Stomach (tissue), 19 donors: ENCODE results near the gene OR4L1. TPM values are rescaled to one million over a fixed set of nuclear protein-coding genes. Genes with fewer than 3 reads are reported as not detected.

Source experiments
- DNase-seq, 2 donors: peaks; one replicate each; pipeline versions ENCODE4 v3.0.0 to v3.0.0-alpha.2; 2013 to 2019
- H3K27ac ChIP-seq, 5 donors: fragments of 200-600 bp in 4 of 5; sonication (generic) in 4 of 5; one replicate each; pipeline ENCODE4 v1.5.1; 2013 to 2019; ENCODE audit warnings: mild to moderate bottlenecking in 1 of 5, moderate library complexity in 1 of 5
- H3K27me3 ChIP-seq, 3 donors: fragments of 200-600 bp; sonication (generic); one replicate each; pipeline ENCODE4 v1.5.1; 2017 to 2019; ENCODE audit warnings: mixed run types in 1 of 3
- H3K36me3 ChIP-seq, 4 donors: fragments of 200-600 bp; sonication (generic); 1 replicate in 3 of 4; 2 replicates in 1 of 4; pipeline ENCODE4 v1.5.1; 2016 to 2019
- H3K4me1 ChIP-seq, 4 donors: fragments of 200-600 bp; sonication (generic); one replicate each; pipeline ENCODE4 v1.5.1; 2016 to 2019
- H3K4me3 ChIP-seq, 4 donors: fragments of 200-600 bp; sonication (generic) in 3 of 4; one replicate each; pipeline ENCODE4 v1.5.1; 2016 to 2019; ENCODE audit warnings: mild to moderate bottlenecking in 1 of 4
- H3K9me3 ChIP-seq, 4 donors: fragments of 200-600 bp; sonication (generic); one replicate each; pipeline ENCODE4 v1.5.1; 2016 to 2019
- CTCF ChIP-seq, 7 experiments: fragments of 450-650 bp in 4 of 7; fragments of 200-600 bp in 3 of 7; sonication (generic) in 3 of 7; IDR thresholded peaks; one replicate each; pipeline ENCODE4 v1.5.1; 2016 to 2019; ENCODE audit warnings: antibody characterized with exemption in 7 of 7, control low read depth in 2 of 7, mild to moderate bottlenecking in 1 of 7
- EP300 ChIP-seq: sonication (generic); formaldehyde crosslinking; IDR thresholded peaks from one replicate; pipeline ENCODE4 v1.6.1; 2017; ENCODE audit warnings: antibody characterized with exemption
- POLR2A ChIP-seq, 4 donors: fragments of 450-650 bp; IDR thresholded peaks; one replicate each; pipeline ENCODE4 v1.6.1; 2016; ENCODE audit warnings: antibody characterized with exemption in 4 of 4, control low read depth in 2 of 4, mild to moderate bottlenecking in 1 of 4, moderate library complexity in 1 of 4
- POLR2AphosphoS5 ChIP-seq, 3 donors: sonication (generic); formaldehyde crosslinking; IDR thresholded peaks; one replicate each; pipeline ENCODE4 v1.6.1; 2016; ENCODE audit warnings: antibody characterized with exemption in 3 of 3
- WGBS, 5 donors: extraction: QIAGEN DNeasy Blood & Tissue Kit in 3 of 5; methylation state at CpG; one replicate each; pipeline versions ENCODE4 v1.1.5 to v1.1.7; 2013 to 2018; 5-methylcytosine and 5-hydroxymethylcytosine counted together
- intact Hi-C: fragments of 100-400 bp; cut with DNase I; formaldehyde crosslinking; loops from one replicate; pipeline ENCODE4 v1.15.1; 2023; ENCODE audit warnings: low total_unique reads
- long read RNA-seq, 10 donors: transcript quantifications; one replicate each; lab custom pipeline, GENCODE V29; 2026
- polyA plus RNA-seq, 3 donors: library from polyadenylated mRNA; stranded (reverse); fragments of 200-250 nt; gene quantifications; one replicate each; pipeline ENCODE4 v1.2.3, GENCODE V29; 2013
- total RNA-seq, 5 donors: library from RNA; depleted of rRNA; stranded (reverse); fragments of >200 nt; gene quantifications; one replicate each; pipeline versions ENCODE4 v1.1.0 to v1.2.3, GENCODE V29; 2014 to 2016
- donor health status: healthy with polysubstance abuse.
- donor health status: Bipolar disorder and iron deficiency.
- donor health status: healthy.

Gene OR4L1
- total RNA-seq (not detected), polyA plus RNA-seq (not detected)
- long read RNA-seq, donor 1, result 0 reads
- long read RNA-seq, donor 2, result 0 reads
- long read RNA-seq, donor 3, result 0 reads
- long read RNA-seq, donor 4, result 0 reads
- long read RNA-seq, donor 5, result 0 reads
- long read RNA-seq, donor 6, result 0 reads
- long read RNA-seq, donor 7, result 0 reads
- long read RNA-seq, donor 8, result 0 reads
- long read RNA-seq, donor 9, result 0 reads
- long read RNA-seq, donor 10, result 0 reads

- H3K4me3 ChIP-seq, result no peak within 1 kb of the TSS
- intact Hi-C loops, result no loop called here
- TF ChIP-seq POLR2A (IDR thresholded peaks at IDR 0.05) (no peak), POLR2AphosphoS5 (IDR thresholded peaks at IDR 0.05) (no peak), EP300 (no peak), CTCF (IDR thresholded peaks at IDR 0.05) (no peak)
- no peaks in the 10 kb centered on the region for H3K36me3 ChIP-seq
- no peak within 1 kb of the TSS for H3K27ac ChIP-seq
- 54 to 74% (median 64%) methylated on average over 2 of the region's 2 CpGs for WGBS, 5 donors
- peaks cover 0 to 14% (median 12%) of the 10 kb centered on the region in 4 donors for H3K9me3 ChIP-seq
- H3K4me1 ChIP-seq, result no peaks in the 10 kb centered on the region
- no peak for DNase-seq
- H3K27me3 ChIP-seq, result no peaks in the 10 kb centered on the region
Measured at GRCh38 chr14:20059745-20060144, at the start of gene OR4L1. OR4L1 (plus strand) TSS chr14:20060045; CDS start chr14:20060045, 0 bp downstream.

GRCh38 chr14:20019257-20019865, 40.5 kb upstream of the OR4L1 start, which contains the start of gene OR4K14:
OR4K14 (minus strand) TSS chr14:20019307; CDS start chr14:20015193, 4,114 bp downstream.
- no peak for TF ChIP-seq EP300
- TF ChIP-seq CTCF (IDR thresholded peaks at IDR 0.05), result no peak
- no peak for TF ChIP-seq POLR2AphosphoS5 (IDR thresholded peaks at IDR 0.05)
- no peak for TF ChIP-seq POLR2A (IDR thresholded peaks at IDR 0.05)

GRCh38 chr14:20031058-20031457, 28.8 kb upstream of the OR4L1 start:
- Histone ChIP-seq H3K27ac (no peak overlapping the region), H3K4me1 (no peaks in the 10 kb centered on the region), H3K4me3 (no peak overlapping the region), H3K36me3 (no peaks in the 10 kb centered on the region), H3K27me3 (no peaks in the 10 kb centered on the region), H3K9me3 (peaks cover 0 to 10% (median 0%) of the 10 kb centered on the region in 4 donors)
- intact Hi-C loops, result no loop called here
- no peak for DNase-seq
- TF ChIP-seq EP300 (no peak), POLR2AphosphoS5 (IDR thresholded peaks at IDR 0.05) (no peak), POLR2A (IDR thresholded peaks at IDR 0.05) (no peak), CTCF (IDR thresholded peaks at IDR 0.05) (no peak)
- 69 to 78% (median 76%) methylated on average over 6 of the region's 6 CpGs for WGBS, 5 donors

More at GRCh38 chr14:20019257-20019865, 40.5 kb upstream of the OR4L1 start, which contains the start of gene OR4K14:
- Histone ChIP-seq H3K4me3 (no peak within 1 kb of the TSS), H3K9me3 (peaks cover 0 to 6% (median 6%) of the 10 kb centered on the region in 4 donors), H3K27me3 (no peaks in the 10 kb centered on the region), H3K36me3 (no peaks in the 10 kb centered on the region), H3K27ac (no peak within 1 kb of the TSS), H3K4me1 (no peaks in the 10 kb centered on the region)
- WGBS, 5 donors, result 52 to 73% (median 66%) methylated on average over 2 of the region's 2 CpGs
- intact Hi-C loops, result no loop called here
- DNase-seq, result no peak

- H3K27me3 ChIP-seq, result no peaks in the 10 kb centered on the region
- H3K4me1 ChIP-seq, result no peaks in the 10 kb centered on the region
- intact Hi-C loops, result no loop called here
- DNase-seq, result no peak
- TF ChIP-seq POLR2AphosphoS5 (IDR thresholded peaks at IDR 0.05), result no peak
- TF ChIP-seq POLR2A (IDR thresholded peaks at IDR 0.05), result no peak
- TF ChIP-seq EP300, result no peak
- no peak for TF ChIP-seq CTCF (IDR thresholded peaks at IDR 0.05)
- no peak overlapping the region for H3K27ac ChIP-seq
- WGBS, 5 donors, result 64 to 69% (median 67%) methylated on average over 3 of the region's 3 CpGs
- no peaks in the 10 kb centered on the region for H3K36me3 ChIP-seq
- no peak overlapping the region for H3K4me3 ChIP-seq
- H3K9me3 ChIP-seq, result peaks cover 0 to 11% (median 0%) of the 10 kb centered on the region in 4 donors
Measured at GRCh38 chr14:20035449-20035848, 24.4 kb upstream of the OR4L1 start.
